ENCODE data around the gene STAMBPL1. TPM values are rescaled to one million over a fixed set of nuclear protein-coding genes. Genes with fewer than 3 reads are reported as not detected.

STAMBPL1 gene
- total RNA-seq, 1 experiment from 2014 or later: 9.4 TPM

GRCh38 chr10:88944813-88945212, 64.8 kb downstream of the STAMBPL1 start:
- Mint-ChIP-seq H3K4me1 (ENCODE audit: low read depth, unreplicated experiment) (no peaks in the 10 kb centered on the region), H3K36me3 (ENCODE audit: insufficient read depth, unreplicated experiment) (no peaks in the 10 kb centered on the region), H3K4me3 (ENCODE audit: low read depth, unreplicated experiment) (no peak overlapping the region), H3K9me3 (ENCODE audit: low read depth, unreplicated experiment) (no peaks in the 10 kb centered on the region), H3K27me3 (ENCODE audit: unreplicated experiment) (no peaks in the 10 kb centered on the region), H3K27ac (ENCODE audit: unreplicated experiment) (no peak overlapping the region)
- no peak for TF ChIP-seq CTCF (IDR thresholded peaks at IDR 0.05; ENCODE audit: unreplicated experiment)
- no TSS peak for BruUV-seq (replicated peaks)
- no peak for DNase-seq
- intact Hi-C loops (cut with micrococcal nuclease; ENCODE audit: unreplicated experiment): no loop called here
- CTCF ChIA-PET: no interaction called here

GRCh38 chr10:88946200-88946599, 66.2 kb downstream of the STAMBPL1 start:
- Mint-ChIP-seq H3K4me3 (ENCODE audit: low read depth, unreplicated experiment) (no peak overlapping the region), H3K27ac (ENCODE audit: unreplicated experiment) (no peak overlapping the region), H3K9me3 (ENCODE audit: low read depth, unreplicated experiment) (no peaks in the 10 kb centered on the region), H3K4me1 (ENCODE audit: low read depth, unreplicated experiment) (no peaks in the 10 kb centered on the region), H3K27me3 (ENCODE audit: unreplicated experiment) (no peaks in the 10 kb centered on the region), H3K36me3 (ENCODE audit: insufficient read depth, unreplicated experiment) (no peaks in the 10 kb centered on the region)
- DNase-seq: no peak
- intact Hi-C loops (cut with micrococcal nuclease; ENCODE audit: unreplicated experiment): no loop called here
- no TSS peak for BruUV-seq (replicated peaks)
- TF ChIP-seq CTCF (IDR thresholded peaks at IDR 0.05; ENCODE audit: unreplicated experiment): no peak
- CTCF ChIA-PET: interaction anchor here (0.7 to 0.8 kb wide), 3 partner anchors 26 to 779 kb away, joined by 4 to 6 read pairs (median 4); no protein-coding TSS in a partner anchor

- H3K36me3 Mint-ChIP-seq (ENCODE audit: insufficient read depth, unreplicated experiment): no peaks in the 10 kb centered on the region
- no peaks in the 10 kb centered on the region for H3K9me3 Mint-ChIP-seq (ENCODE audit: low read depth, unreplicated experiment)
- no peaks in the 10 kb centered on the region for H3K4me1 Mint-ChIP-seq (ENCODE audit: low read depth, unreplicated experiment)
- no peak for TF ChIP-seq CTCF (IDR thresholded peaks at IDR 0.05; ENCODE audit: unreplicated experiment)
- no peak overlapping the region for H3K4me3 Mint-ChIP-seq (ENCODE audit: low read depth, unreplicated experiment)
- no peak for DNase-seq
- H3K27me3 Mint-ChIP-seq (ENCODE audit: unreplicated experiment): no peaks in the 10 kb centered on the region
- intact Hi-C loops (cut with micrococcal nuclease; ENCODE audit: unreplicated experiment): no loop called here
- no peak overlapping the region for H3K27ac Mint-ChIP-seq (ENCODE audit: unreplicated experiment)
- CTCF ChIA-PET: interaction anchor here (0.8 kb wide), 1 partner anchor 780 kb away, joined by 6 read pairs; no protein-coding TSS in a partner anchor
- no TSS peak for BruUV-seq (replicated peaks)
Observed at GRCh38 chr10:88946965-88947590, 67.0 kb downstream of the STAMBPL1 start.

- Mint-ChIP-seq H3K27ac (ENCODE audit: unreplicated experiment) (no peak overlapping the region), H3K36me3 (ENCODE audit: insufficient read depth, unreplicated experiment) (no peaks in the 10 kb centered on the region), H3K4me1 (ENCODE audit: low read depth, unreplicated experiment) (no peaks in the 10 kb centered on the region), H3K9me3 (ENCODE audit: low read depth, unreplicated experiment) (no peaks in the 10 kb centered on the region), H3K4me3 (ENCODE audit: low read depth, unreplicated experiment) (no peak overlapping the region), H3K27me3 (ENCODE audit: unreplicated experiment) (no peaks in the 10 kb centered on the region)
- CTCF ChIA-PET: no interaction called here
- intact Hi-C loops (cut with micrococcal nuclease; ENCODE audit: unreplicated experiment): no loop called here
- DNase-seq: no peak
- TF ChIP-seq CTCF (IDR thresholded peaks at IDR 0.05; ENCODE audit: unreplicated experiment): no peak
- no TSS peak for BruUV-seq (replicated peaks)
Observed at GRCh38 chr10:88949051-88949450, 69.0 kb downstream of the STAMBPL1 start.
